Mesenchymal stem cell (in vitro differentiated cells and primary cell): ENCODE data around the gene OTOG.

ENCODE experiments used
- DNase-seq: peaks from one replicate; pipeline ENCODE4 v3.0.0-alpha.2; 2013
- H2AFZ ChIP-seq: one replicate; pipeline ENCODE4 v1.6.1; 2013; ENCODE audit warnings: low read depth, mild to moderate bottlenecking, control low read depth, inconsistent platforms, low read length, moderate library complexity
- H2AK5ac ChIP-seq: 2 replicates; pipeline ENCODE4 v1.6.1; 2013; ENCODE audit warnings: low read length, moderate library complexity, mild to moderate bottlenecking, inconsistent platforms; ENCODE audit not compliant: severe bottlenecking
- H2BK120ac ChIP-seq: one replicate; pipeline ENCODE4 v1.6.1; 2013; ENCODE audit warnings: low read depth, mild to moderate bottlenecking, inconsistent platforms, low read length, moderate library complexity
- H2BK12ac ChIP-seq, 2 experiments: one replicate each; pipeline ENCODE4 v1.6.1; 2013; ENCODE audit warnings: inconsistent platforms in 2 of 2, low read length in 2 of 2, mild to moderate bottlenecking in 2 of 2, moderate library complexity in 2 of 2, control low read depth in 1 of 2
- H2BK15ac ChIP-seq: one replicate; pipeline ENCODE4 v1.6.1; 2013; ENCODE audit warnings: mild to moderate bottlenecking, low read depth, inconsistent platforms; ENCODE audit not compliant: poor library complexity, severe bottlenecking
- H2BK5ac ChIP-seq: 2 replicates; pipeline ENCODE4 v1.6.1; 2013; ENCODE audit warnings: low read depth, mild to moderate bottlenecking, low read length, control low read depth, inconsistent platforms; ENCODE audit not compliant: poor library complexity, severe bottlenecking
- H3K14ac ChIP-seq, 2 experiments: one replicate each; pipeline ENCODE4 v1.6.1; 2013; ENCODE audit warnings: inconsistent platforms in 2 of 2, low read length in 2 of 2, control low read depth in 1 of 2, mild to moderate bottlenecking in 1 of 2, moderate library complexity in 1 of 2
- H3K18ac ChIP-seq, 2 experiments: one replicate each; pipeline ENCODE4 v1.6.1; 2013; ENCODE audit warnings: inconsistent platforms in 2 of 2, low read length in 2 of 2, control low read depth in 1 of 2, low read depth in 1 of 2, mild to moderate bottlenecking in 1 of 2
- H3K23ac ChIP-seq, 2 experiments: one replicate each; pipeline ENCODE4 v1.6.1; 2013; ENCODE audit warnings: inconsistent platforms in 2 of 2, low read length in 2 of 2, mild to moderate bottlenecking in 2 of 2, moderate library complexity in 2 of 2, control low read depth in 1 of 2
- H3K27ac ChIP-seq: 2 replicates; pipeline ENCODE4 v1.5.1; 2013; ENCODE audit warnings: mild to moderate bottlenecking, moderate library complexity, low read length, control low read depth, inconsistent platforms; ENCODE audit not compliant: poor library complexity, severe bottlenecking
- H3K27me3 ChIP-seq, 2 experiments: 2 replicates each; pipeline versions ENCODE4 v1.6.1 to v1.7.0; 2013; ENCODE audit warnings: low read length in 2 of 2, mild to moderate bottlenecking in 2 of 2, moderate library complexity in 2 of 2, control low read depth in 1 of 2, inconsistent platforms in 1 of 2; ENCODE audit not compliant: control insufficient read depth in 1 of 2, insufficient read depth in 1 of 2
- H3K36me3 ChIP-seq, 2 experiments: 2 replicates each; pipeline versions ENCODE4 v1.6.1 to v1.7.0; 2013; ENCODE audit warnings: low read length in 2 of 2, control low read depth in 1 of 2, inconsistent platforms in 1 of 2, low read depth in 1 of 2, mild to moderate bottlenecking in 1 of 2; ENCODE audit not compliant: insufficient read depth in 2 of 2, control insufficient read depth in 1 of 2
- H3K4ac ChIP-seq, 2 experiments: one replicate each; pipeline ENCODE4 v1.6.1; 2013; ENCODE audit warnings: inconsistent platforms in 2 of 2, low read length in 2 of 2, mild to moderate bottlenecking in 2 of 2, moderate library complexity in 2 of 2, control low read depth in 1 of 2, low read depth in 1 of 2
- H3K4me1 ChIP-seq: 2 replicates; pipeline ENCODE4 v1.6.1; 2013; ENCODE audit warnings: low read depth, low read length, control low read depth; ENCODE audit not compliant: control insufficient read depth, insufficient read depth
- H3K4me2 ChIP-seq: 2 replicates; pipeline ENCODE4 v1.6.1; 2013; ENCODE audit warnings: low read length, mild to moderate bottlenecking, inconsistent platforms; ENCODE audit not compliant: poor library complexity, severe bottlenecking
- H3K4me3 ChIP-seq, 2 experiments: 2 replicates each; pipeline versions ENCODE4 v1.5.1 to v1.7.0; 2013; ENCODE audit warnings: low read length in 2 of 2, mild to moderate bottlenecking in 2 of 2, control low read depth in 1 of 2, low read depth in 1 of 2; ENCODE audit not compliant: insufficient read depth in 1 of 2
- H3K79me1 ChIP-seq: replicated peaks from 2 replicates; pipeline ENCODE4 v1.6.1; 2013; ENCODE audit warnings: mild to moderate bottlenecking, control low read depth, low read length, inconsistent platforms; ENCODE audit not compliant: poor library complexity, severe bottlenecking
- H3K9ac ChIP-seq: 2 replicates; pipeline ENCODE4 v1.7.0; 2013; ENCODE audit warnings: mild to moderate bottlenecking, low read length, moderate library complexity
- H3K9me3 ChIP-seq: 2 replicates; pipeline ENCODE4 v1.7.0; 2013; ENCODE audit warnings: mild to moderate bottlenecking, low read length; ENCODE audit not compliant: control insufficient read depth
- H4K8ac ChIP-seq: one replicate; pipeline ENCODE4 v1.6.1; 2013; ENCODE audit warnings: inconsistent platforms, mild to moderate bottlenecking, low read length, moderate library complexity
- H4K91ac ChIP-seq: one replicate; pipeline ENCODE4 v1.6.1; 2013; ENCODE audit warnings: mild to moderate bottlenecking, low read length, inconsistent platforms
- WGBS: methylation state at CpG from one replicate; pipeline ENCODE4 v1.1.7; 2013; ENCODE audit warnings: mixed read lengths; 5-methylcytosine and 5-hydroxymethylcytosine counted together

OTOG gene

DNA sequence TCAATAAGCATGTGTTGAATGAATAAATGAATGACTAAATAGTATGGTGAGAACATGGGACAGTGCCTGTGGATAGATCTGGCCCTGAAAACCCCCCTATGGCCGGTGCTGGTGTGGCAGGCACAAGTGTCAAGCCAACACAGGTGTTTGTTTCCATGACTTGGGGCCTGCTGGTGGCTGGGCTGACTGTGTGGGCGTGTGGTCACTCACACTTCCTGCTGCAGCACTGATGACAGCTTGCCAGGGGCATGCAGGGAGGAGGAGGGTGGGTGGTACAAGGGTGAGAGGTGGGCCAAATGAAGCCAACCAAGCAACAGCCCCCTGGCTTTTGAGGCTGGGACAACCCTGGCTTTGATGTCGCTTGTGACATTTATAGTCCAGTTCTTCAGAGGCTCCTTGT lies 40.1 kb upstream of the OTOG start:
- no peak for DNase-seq
- Histone ChIP-seq H3K27ac (no peak overlapping the region), H2AFZ (no peak overlapping the region), H3K4me2 (no peak overlapping the region), H2BK120ac (no peak overlapping the region), H3K36me3 (no peaks in the 10 kb centered on the region), H3K79me1 (no peaks in the 10 kb centered on the region), H4K8ac (no peak overlapping the region), H2AK5ac (no peak overlapping the region), H3K14ac (no peak overlapping the region), H2BK15ac (no peak overlapping the region), H2BK12ac (no peak overlapping the region), H3K4me3 (no peak overlapping the region), H3K23ac (no peak overlapping the region), H3K4me1 (peaks cover 7% of the 10 kb centered on the region), H4K91ac (no peak overlapping the region), H3K9me3 (no peaks in the 10 kb centered on the region), H3K18ac (no peak overlapping the region), H2BK5ac (no peak overlapping the region), H3K27me3 (peaks cover 16 to 58% of the 10 kb centered on the region in 2 experiments), H3K4ac (no peak overlapping the region), H3K9ac (no peak overlapping the region)
- 51% methylated on average over 3 of the region's 3 CpGs for WGBS

DNA sequence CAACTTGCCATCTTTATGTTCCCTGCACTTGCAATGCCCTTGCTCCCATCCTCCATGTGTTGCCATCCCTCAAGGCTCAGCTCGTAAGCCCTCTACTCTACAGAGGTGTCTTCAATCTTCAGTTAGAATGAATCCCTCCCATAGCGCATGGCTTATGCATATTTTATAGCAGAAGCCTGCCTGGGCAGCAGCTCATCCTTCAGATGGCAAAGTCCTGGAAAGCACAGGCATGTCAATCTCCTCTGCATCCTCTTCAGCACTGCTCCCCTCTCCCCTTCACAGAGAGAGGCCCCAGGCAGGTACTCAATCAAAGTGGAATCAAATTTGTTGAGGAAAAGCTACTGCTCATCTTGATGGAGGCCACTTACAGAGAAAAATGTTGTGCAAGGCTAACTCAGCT lies 39.3 kb upstream of the OTOG start:
- no peak overlapping the region for H4K8ac ChIP-seq
- 89% methylated on average over 2 of the region's 2 CpGs for WGBS
- no peak overlapping the region for H4K91ac ChIP-seq
- no peak overlapping the region for H3K4me2 ChIP-seq
- no peak overlapping the region for H3K9ac ChIP-seq
- no peaks in the 10 kb centered on the region for H3K9me3 ChIP-seq
- DNase-seq: no peak
- no peak overlapping the region for H3K14ac ChIP-seq
- no peak overlapping the region for H3K27ac ChIP-seq
- peaks cover 7% of the 10 kb centered on the region for H3K4me1 ChIP-seq
- no peak overlapping the region for H3K23ac ChIP-seq
- H3K79me1 ChIP-seq: no peaks in the 10 kb centered on the region
- no peak overlapping the region for H2BK12ac ChIP-seq
- no peak overlapping the region for H3K18ac ChIP-seq
- no peak overlapping the region for H3K4me3 ChIP-seq
- H2BK15ac ChIP-seq: no peak overlapping the region
- no peak overlapping the region for H2BK5ac ChIP-seq
- no peak overlapping the region for H3K4ac ChIP-seq
- peaks cover 16 to 59% of the 10 kb centered on the region in 2 experiments for H3K27me3 ChIP-seq
- no peak overlapping the region for H2AFZ ChIP-seq
- no peak overlapping the region for H2BK120ac ChIP-seq
- no peak overlapping the region for H2AK5ac ChIP-seq
- H3K36me3 ChIP-seq: no peaks in the 10 kb centered on the region

DNA sequence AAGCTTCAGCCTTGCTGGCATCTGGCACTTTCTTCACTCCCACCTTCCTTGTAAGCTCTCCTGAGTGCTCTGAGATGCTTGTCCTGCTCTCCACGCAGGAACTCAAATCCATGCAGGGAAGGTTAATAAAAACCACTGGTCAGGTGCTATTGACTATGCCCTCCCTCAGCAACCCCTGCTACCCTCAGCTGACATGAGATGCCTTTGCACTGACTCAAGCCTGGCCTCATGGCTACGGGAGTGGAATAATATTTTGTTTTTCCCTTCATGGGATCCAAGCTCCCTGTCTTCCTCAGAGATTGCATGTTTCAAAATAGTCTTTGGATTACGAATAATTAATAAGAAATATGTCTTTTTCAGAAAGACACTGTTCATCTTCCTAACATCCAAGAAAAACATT lies 38.8 kb upstream of the OTOG start:
- H2BK5ac ChIP-seq: no peak overlapping the region
- no peak overlapping the region for H2AK5ac ChIP-seq
- H3K4me1 ChIP-seq: peaks cover 7% of the 10 kb centered on the region
- no peak overlapping the region for H3K4me3 ChIP-seq
- H3K79me1 ChIP-seq: no peaks in the 10 kb centered on the region
- no peak overlapping the region for H2BK15ac ChIP-seq
- H3K23ac ChIP-seq: no peak overlapping the region
- WGBS: 76% methylated on average over 1 of the region's 3 CpGs
- H3K27ac ChIP-seq: no peak overlapping the region
- no peak overlapping the region for H4K8ac ChIP-seq
- H2AFZ ChIP-seq: no peak overlapping the region
- no peak overlapping the region for H3K9ac ChIP-seq
- peaks cover 22 to 58% of the 10 kb centered on the region in 2 experiments for H3K27me3 ChIP-seq
- no peaks in the 10 kb centered on the region for H3K9me3 ChIP-seq
- H3K18ac ChIP-seq: no peak overlapping the region
- H3K4ac ChIP-seq: no peak overlapping the region
- no peak overlapping the region for H3K4me2 ChIP-seq
- H3K14ac ChIP-seq: no peak overlapping the region
- no peak overlapping the region for H2BK12ac ChIP-seq
- H3K36me3 ChIP-seq: no peaks in the 10 kb centered on the region
- H4K91ac ChIP-seq: no peak overlapping the region
- DNase-seq: no peak
- H2BK120ac ChIP-seq: no peak overlapping the region

DNA sequence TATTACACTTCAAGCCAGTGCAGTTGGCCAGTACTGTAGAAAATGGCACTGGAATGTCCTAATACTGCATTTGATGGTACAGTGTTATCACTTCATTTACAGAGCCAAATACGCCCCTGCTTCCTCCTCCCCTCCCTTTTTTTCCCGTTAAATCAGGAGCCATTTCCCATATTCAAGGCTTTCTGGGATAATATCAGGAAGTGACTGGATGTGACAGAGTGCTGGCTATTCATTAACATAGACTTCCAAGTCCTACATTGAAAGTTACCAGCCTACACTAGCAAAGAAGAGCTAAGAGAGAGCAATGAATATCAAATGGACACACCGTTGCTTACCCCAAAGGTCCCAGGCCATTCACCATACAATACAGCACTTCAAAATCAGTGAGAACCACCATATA lies 38.3 kb upstream of the OTOG start:
- no peaks in the 10 kb centered on the region for H3K36me3 ChIP-seq
- no peaks in the 10 kb centered on the region for H3K79me1 ChIP-seq
- no peak overlapping the region for H2BK5ac ChIP-seq
- H2AFZ ChIP-seq: no peak overlapping the region
- no peak overlapping the region for H4K8ac ChIP-seq
- no peak overlapping the region for H3K9ac ChIP-seq
- H4K91ac ChIP-seq: no peak overlapping the region
- H2AK5ac ChIP-seq: no peak overlapping the region
- no peak for DNase-seq
- H2BK12ac ChIP-seq: no peak overlapping the region
- peaks cover 26 to 53% of the 10 kb centered on the region in 2 experiments for H3K27me3 ChIP-seq
- no peak overlapping the region for H3K14ac ChIP-seq
- H3K4me2 ChIP-seq: no peak overlapping the region
- H3K4me1 ChIP-seq: peaks cover 7% of the 10 kb centered on the region
- H3K23ac ChIP-seq: no peak overlapping the region
- H3K4ac ChIP-seq: no peak overlapping the region
- no peak overlapping the region for H3K27ac ChIP-seq
- H3K9me3 ChIP-seq: no peaks in the 10 kb centered on the region
- H3K4me3 ChIP-seq: no peak overlapping the region
- no CpG with 5 or more reads among the region's 3 CpGs for WGBS
- no peak overlapping the region for H2BK120ac ChIP-seq
- H2BK15ac ChIP-seq: no peak overlapping the region
- no peak overlapping the region for H3K18ac ChIP-seq
